ENCODE data around the gene TXNDC9.
"Not testable (repeated sequence)": the region's sequence is repeated elsewhere in the genome, so short reads cannot be mapped to it uniquely, and the experiment has no call there.

The TXNDC9 gene

GRCh38 chr2:99335911-99336803, at the start of gene TXNDC9:
Gene TXNDC9, minus strand, starts transcription at chr2:99336333. Its CDS starts 3,123 bp downstream, at chr2:99333210.
- peak; percentile 98 for DNase-seq (ENCODE audit: low read depth)

- DNase-seq (ENCODE audit: low read depth), result no peak
These were observed 46.0 kb upstream of the TXNDC9 start for GRCh38 chr2:99382143-99382542.

GRCh38 chr2:99380376-99381010, 44.4 kb upstream of the TXNDC9 start:
- no peak for DNase-seq (ENCODE audit: low read depth)

GRCh38 chr2:99377879-99378278, 41.7 kb upstream of the TXNDC9 start:
- DNase-seq (ENCODE audit: low read depth), result no peak

- no peak for DNase-seq (ENCODE audit: low read depth)
These were observed 40.2 kb upstream of the TXNDC9 start for GRCh38 chr2:99376254-99376864.

GRCh38 chr2:99374747-99375146, 38.6 kb upstream of the TXNDC9 start:
- DNase-seq (ENCODE audit: low read depth), result no peak

- DNase-seq (ENCODE audit: low read depth), result no peak
These were observed 37.0 kb upstream of the TXNDC9 start for GRCh38 chr2:99373144-99373543.

GRCh38 chr2:99368854-99369253, 32.7 kb upstream of the TXNDC9 start:
- not testable (repeated sequence) for DNase-seq (ENCODE audit: low read depth)

GRCh38 chr2:99365661-99366060, 29.5 kb upstream of the TXNDC9 start:
- DNase-seq (ENCODE audit: low read depth), result no peak

- no peak for DNase-seq (ENCODE audit: low read depth)
These were observed 20.7 kb upstream of the TXNDC9 start for GRCh38 chr2:99356853-99357252.

- not testable (repeated sequence) for DNase-seq (ENCODE audit: low read depth)
These were observed 18.7 kb upstream of the TXNDC9 start for GRCh38 chr2:99354825-99355224.

GRCh38 chr2:99354070-99354469, 17.9 kb upstream of the TXNDC9 start:
- no peak for DNase-seq (ENCODE audit: low read depth)

GRCh38 chr2:99350194-99350593, 14.1 kb upstream of the TXNDC9 start:
- no peak for DNase-seq (ENCODE audit: low read depth)

- no peak for DNase-seq (ENCODE audit: low read depth)
These were observed 12.0 kb upstream of the TXNDC9 start for GRCh38 chr2:99348173-99348572.

GRCh38 chr2:99346218-99346617, 10.1 kb upstream of the TXNDC9 start:
- DNase-seq (ENCODE audit: low read depth), result no peak

GRCh38 chr2:99345446-99345845, 9.3 kb upstream of the TXNDC9 start:
- not testable (repeated sequence) for DNase-seq (ENCODE audit: low read depth)

GRCh38 chr2:99342536-99342935, 6.4 kb upstream of the TXNDC9 start:
- no peak for DNase-seq (ENCODE audit: low read depth)

- no peak for DNase-seq (ENCODE audit: low read depth)
These were observed 4.6 kb upstream of the TXNDC9 start for GRCh38 chr2:99340669-99341236.

- DNase-seq (ENCODE audit: low read depth), result no peak
These were observed 2.0 kb upstream of the TXNDC9 start for GRCh38 chr2:99338029-99338585.

- DNase-seq (ENCODE audit: low read depth), result peak; percentile 83
These were observed 1.2 kb upstream of the TXNDC9 start, which contains the start of gene EIF5B for GRCh38 chr2:99337113-99338028. Gene EIF5B, plus strand, starts transcription at chr2:99337389. Its CDS starts 166 bp downstream, at chr2:99337555.

- DNase-seq (ENCODE audit: low read depth), result no peak
These were observed 625 bp upstream of the TXNDC9 start for GRCh38 chr2:99336804-99337112.
